ENCODE data around the gene SLC51B.
"Not testable (repeated sequence)": the region's sequence is repeated elsewhere in the genome, so short reads cannot be mapped to it uniquely, and the experiment has no call there.

SLC51B gene

DNA sequence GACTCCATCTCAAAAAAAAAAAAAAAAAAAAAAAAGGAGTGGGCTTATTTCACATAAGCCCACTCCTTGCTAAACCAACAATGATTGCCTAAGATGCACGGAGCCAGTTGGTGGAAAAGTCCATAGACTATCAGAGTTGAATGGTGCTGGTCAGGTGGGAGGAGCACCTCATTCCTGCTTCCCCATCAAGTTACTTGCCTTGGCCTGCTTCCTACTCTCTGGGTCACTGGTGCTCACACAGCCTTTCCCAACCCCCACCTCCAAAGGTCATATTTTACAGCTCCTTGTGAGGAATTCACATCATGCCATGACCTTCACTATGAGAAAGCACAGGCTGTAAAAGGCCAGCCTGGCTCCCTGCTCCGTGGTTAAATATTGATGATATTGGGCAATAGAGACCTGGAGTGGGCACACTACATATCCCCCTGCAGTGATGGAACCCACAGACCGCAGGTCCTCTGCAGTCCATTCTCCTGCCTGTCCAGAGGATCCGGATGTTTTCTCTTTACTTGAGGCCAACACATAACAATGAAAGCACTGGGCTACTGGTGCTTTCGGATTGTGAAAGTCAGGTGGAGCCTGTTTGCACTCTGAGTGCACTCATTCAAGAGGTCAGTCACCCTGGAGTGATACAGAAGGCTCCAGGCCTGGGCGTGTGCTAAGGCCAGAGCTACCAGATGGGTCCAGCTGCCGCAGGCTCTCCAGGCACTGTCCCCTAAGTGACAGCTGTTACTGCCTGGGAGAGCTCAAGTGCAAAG, at the start of gene SLC51B:
TSS of gene SLC51B (plus strand) at position 664 of the 758 bp plus-strand sequence. CDS start 4,618 bp downstream, outside the sequence.
- no peak for DNase-seq

DNA sequence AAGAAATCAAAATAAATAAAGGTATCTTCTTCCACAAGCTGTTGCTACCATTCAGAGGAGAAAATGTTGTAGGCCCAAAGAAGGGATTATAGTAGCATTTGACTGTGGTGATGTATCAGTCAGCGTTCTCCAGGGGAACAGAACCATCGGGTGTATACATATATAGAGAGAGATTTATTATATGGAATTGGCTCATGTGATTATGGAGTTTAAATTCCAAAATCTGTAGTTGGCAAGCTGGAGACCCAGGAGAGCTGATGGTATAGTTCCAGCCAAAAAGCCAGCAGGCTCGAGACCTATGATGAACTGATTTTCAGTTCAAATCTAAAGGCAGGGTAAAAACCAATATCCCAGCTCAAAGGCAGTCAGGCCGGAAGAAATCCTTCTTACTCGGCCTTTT, 48.1 kb upstream of the SLC51B start:
- no peak for DNase-seq

DNA sequence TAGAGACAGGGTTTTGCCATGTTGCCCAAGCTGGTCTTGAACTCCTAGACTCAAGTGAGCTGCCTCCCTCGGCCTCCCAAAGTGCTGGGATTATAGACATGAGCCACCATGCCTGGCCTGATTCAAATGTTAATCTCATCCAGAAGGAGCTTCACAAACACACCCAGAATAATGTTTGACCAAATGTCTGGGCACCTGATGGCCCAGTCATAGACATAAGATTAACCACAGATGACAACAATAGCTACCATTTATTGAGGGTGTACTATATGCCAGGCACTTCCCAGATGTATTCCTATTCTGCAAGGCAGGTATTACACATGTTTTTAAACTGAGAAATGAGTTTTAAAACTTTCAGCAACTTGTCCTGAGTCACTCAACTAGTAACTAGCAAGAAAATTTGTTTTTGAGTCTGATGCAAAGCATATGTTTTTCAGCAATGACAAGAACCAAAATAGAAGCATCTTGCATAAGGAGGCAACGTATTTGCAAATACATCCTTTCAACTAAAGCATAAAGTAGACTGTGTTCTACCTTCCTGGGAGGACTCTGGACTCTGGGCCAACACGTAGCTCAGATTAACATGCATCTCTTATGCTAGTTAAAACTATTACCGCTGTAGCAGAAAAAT, 47.3 kb upstream of the SLC51B start:
- DNase-seq, result no peak

DNA sequence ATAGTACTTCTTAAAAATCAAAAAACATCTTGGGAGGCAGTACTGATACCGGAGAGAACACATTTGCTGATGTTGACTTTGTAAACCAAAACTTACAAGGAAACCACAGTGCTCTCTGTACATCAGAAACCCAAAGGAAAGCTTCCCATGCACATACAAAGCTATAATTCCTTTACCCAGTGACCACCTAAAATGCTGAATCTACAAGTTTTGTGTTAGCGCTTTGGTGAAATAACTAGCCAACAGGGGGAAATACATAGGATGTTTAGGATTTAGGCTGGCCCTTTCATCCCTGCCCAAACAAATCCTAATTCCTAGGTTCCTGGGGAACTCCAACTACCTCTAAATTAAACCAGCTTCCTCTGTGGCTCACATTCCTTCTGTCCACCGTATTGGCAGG, 40.2 kb upstream of the SLC51B start:
- DNase-seq, result no peak

DNA sequence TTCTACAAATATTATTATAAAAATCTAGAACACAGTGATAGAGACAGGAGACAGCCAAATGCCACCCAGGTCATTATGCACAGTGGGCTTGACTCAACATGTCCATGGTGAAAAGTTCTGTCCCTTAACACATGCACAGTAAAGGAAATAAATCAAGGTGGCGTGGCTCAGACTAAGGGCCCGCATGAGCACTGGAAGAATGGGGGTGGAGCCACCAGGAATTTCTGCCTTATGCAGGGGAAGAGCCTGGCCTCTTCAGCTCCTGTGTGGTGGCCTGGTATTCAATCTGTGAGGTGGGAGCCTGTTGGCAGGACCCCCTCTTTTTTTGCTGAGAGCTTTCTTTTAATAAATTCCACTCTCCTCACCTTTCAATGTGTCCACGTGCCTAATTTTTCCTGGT, 38.3 kb upstream of the SLC51B start:
- DNase-seq, result no peak

DNA sequence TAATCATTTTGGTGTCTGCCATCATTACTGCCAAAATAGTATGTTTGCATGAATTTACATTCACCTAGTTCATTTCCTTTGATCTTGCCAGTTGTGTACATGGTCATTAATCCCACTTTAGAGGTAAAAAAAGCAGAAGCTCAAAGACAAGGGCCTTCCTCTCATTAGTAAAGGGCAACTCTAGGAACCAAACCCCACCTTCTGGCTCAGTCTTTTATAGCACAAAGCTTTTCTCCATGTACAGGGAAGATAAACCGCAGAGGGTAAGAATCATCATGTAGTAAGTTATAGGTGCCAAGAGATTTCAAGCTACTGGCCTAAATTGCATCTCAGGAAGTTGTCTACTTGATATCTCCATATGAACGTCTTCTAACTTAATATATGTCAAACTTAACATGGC, 36.2 kb upstream of the SLC51B start:
- no peak for DNase-seq

DNA sequence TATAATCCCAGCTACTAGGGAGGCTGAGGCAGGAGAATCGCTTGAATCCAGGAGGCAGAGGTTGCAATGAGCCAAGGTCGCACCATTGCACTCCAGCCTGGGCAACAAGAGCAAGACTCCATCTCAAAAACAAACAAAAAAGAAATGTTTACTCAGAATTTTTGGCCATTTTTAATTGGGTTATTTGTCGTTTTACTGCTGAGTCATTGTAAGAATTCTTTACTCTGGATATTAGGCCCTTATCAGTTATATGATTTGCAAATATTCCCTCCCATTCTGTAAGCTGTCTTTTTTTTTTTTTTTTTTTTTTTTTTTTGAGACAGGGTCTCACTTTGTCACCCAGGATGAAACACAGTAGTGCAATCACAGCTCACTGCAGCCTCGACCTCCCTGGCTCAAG, 34.0 kb upstream of the SLC51B start:
- not testable (repeated sequence) for DNase-seq

DNA sequence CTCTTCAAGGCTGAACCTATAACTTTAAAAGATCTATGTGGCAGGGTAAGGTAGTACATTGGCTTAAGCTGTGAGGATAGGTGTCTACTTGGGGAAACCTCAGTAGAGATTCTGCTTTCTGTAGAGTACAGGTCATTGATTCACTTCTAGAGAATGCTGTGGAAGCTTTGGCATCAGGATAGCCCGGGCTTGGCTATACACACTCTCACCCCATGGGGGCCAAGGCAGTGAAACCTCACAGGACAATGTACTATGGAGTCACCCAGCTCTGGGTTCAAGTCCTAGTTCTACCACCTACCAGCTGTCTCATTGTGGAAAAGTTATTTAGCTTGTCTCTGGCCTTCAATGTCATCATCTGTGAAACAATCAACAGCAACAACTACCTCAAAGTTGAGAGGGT, 24.8 kb upstream of the SLC51B start:
- DNase-seq, result no peak

DNA sequence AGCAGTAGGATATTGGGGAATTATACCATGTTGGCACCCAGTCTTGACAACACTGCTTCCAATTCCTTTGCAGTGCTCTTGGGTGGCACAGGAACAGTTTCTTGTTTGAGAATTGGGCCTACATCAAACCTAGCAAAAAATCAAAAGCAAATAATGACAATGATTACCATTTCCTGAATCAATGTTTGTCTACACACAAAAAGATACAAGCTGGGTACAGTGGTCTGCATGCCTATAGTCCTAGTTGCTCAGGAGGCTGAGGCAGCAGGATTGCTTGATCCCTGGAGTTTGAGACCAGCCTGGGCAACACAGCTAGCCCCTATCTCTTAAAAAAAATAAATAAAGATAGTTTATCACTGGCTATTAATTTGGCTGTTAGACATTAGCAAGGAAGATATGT, 23.7 kb upstream of the SLC51B start:
- DNase-seq, result no peak

DNA sequence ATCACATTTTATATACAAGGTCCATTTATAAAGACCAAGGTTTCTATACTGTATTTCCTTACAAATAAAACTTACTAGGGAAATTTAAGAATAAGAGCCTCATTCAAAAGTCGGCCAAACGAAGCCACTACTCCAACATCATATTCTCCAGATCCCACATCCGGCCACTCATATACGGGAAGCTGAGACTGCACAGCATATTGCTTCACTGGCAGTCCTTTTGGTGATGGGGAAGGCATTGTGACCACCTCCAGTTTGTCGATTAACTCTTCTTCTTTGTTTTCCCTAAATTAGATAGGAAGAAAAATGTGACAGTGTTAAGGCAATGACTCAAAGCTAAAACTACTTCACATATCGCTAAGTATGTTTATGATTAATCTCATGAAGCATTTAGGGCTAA, 18.4 kb upstream of the SLC51B start:
- DNase-seq, result no peak

DNA sequence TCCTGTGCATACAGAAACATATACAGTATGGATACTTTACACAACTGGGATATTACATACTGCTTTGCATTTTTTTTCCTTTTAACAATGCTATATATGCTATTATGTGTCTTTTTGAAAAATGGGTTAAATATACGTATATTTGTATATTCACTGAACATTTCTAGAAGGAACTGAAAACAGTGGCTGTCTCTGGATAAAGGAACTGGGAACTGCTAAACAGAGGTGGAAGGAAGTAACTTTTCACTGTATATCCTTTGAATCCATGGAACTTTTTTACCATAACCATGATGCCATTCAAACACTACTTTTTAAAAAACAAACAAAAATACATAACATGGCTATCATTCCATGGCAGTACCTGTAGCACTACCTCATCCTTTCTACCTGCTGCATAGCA, 17.6 kb upstream of the SLC51B start:
- no peak for DNase-seq

DNA sequence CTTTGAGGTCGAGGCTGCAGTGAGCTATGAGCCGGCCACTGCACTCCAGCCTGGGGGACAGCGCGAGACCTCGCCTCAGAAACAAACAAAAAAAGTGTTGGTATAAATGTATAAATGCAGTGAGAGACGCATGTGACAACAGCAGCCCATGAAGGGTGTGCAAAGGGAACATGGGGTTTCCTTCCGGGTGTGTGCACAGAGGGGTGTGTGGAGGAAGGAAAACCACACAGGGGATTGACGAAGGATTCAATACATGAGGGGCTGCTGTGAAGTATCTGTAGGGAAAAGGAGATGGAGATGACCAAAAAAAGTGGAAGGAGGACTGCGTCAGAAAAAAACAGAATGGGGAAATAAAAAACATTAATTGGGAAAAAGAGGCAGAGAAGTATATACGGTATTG, 16.8 kb upstream of the SLC51B start:
- DNase-seq, result no peak

DNA sequence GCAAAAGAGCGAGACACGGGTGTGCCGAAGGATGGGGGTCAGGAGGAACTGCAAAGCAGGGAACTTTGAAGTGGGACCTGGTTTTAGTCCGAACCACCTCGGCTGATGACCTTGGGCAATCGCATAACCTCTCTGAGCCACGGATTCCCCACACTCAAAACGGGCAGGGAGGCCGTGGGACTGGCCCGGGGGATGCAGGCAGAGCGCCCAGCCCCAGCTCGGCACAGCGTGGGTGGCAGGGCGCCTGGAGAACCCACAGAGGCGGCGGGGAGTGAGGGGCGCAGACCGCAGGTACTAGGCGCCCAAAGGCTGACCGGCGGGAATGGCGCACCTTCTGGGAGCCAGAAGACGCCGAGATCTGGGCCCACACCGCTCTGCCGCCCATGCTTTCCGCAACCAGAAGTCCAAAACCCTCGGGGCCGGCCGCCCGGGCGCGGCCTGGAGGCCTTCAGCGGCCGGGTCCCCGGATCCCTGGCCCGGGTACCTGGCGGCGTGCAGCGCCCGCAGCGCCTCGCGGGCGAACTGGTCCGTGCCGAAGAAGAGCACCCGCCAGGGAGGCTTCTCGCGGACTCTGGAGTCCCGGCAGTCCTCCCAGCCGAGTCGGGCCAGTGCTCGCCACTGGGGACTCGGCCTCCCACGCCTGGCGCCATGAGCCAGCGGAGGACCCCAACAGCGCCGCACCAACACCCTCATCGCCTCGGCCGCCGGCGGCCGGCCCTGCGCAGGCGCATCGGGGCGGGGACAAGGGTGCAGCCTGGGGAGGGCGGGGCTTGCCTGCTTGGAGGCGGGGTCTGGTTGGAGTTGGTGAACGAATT, 16.1 kb upstream of the SLC51B start, which contains the start of gene MTFMT:
TSS of gene MTFMT (minus strand) at position 719 of the 815 bp plus-strand sequence. CDS start at position 693, 26 bp downstream.
- DNase-seq, result peak; percentile 95

DNA sequence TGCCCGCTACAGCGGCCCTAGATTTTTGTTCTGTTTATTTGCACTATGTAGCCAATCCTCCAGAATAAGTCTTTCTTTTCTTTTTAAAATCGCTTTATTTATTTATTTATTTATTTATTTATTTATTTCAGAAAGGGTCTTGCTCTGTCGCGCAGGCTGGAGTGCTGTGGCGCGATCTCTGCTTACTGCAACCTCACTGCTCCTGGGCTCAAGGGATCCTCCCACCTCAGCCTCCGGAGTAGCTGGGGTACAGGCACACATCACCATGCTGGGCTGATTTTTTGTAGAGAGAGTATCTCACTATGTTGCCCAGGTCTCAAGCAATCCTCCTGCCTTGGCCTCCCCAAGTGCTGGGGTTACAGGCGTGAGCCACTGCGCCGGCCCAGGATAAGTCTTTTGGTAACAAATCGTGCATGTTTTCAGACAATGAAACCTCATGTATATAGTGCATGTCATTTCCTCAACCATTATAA, 15.4 kb upstream of the SLC51B start:
- DNase-seq, result no peak

DNA sequence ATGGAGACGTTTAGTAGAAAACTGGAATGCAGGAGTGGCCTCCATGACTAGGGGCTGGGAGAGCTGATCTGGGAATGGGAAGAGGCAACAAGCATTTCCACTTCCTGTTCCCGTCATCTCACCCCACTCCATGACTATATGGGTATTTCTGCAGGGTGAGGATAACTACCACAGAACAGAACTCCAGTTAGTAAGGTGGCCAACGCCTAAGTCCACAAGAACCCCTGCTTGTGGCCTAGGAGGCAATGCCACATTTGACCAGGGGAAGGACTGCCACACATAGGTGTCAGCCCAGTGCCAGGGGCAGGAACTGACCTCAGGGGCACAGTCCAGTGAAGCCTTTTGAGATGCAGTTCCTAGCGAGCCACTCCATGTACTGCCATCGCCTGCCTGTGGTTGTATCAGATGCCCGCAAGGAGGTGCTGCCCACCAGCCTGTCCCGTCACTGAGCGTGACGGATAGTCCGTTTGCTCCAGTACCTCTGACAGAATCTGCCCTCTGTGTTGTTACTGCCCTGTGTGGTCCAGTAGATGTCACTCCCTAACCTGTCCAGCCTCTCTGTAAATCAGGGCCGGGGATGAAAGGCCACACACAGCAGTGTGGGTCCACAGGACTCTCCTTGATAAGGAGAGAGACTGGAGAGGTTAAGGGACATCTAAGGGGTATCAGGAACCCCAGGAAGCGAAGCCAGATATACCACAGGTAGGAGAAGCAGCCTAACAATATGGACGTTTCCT, 12.2 kb upstream of the SLC51B start:
- peak; percentile 26 for DNase-seq

DNA sequence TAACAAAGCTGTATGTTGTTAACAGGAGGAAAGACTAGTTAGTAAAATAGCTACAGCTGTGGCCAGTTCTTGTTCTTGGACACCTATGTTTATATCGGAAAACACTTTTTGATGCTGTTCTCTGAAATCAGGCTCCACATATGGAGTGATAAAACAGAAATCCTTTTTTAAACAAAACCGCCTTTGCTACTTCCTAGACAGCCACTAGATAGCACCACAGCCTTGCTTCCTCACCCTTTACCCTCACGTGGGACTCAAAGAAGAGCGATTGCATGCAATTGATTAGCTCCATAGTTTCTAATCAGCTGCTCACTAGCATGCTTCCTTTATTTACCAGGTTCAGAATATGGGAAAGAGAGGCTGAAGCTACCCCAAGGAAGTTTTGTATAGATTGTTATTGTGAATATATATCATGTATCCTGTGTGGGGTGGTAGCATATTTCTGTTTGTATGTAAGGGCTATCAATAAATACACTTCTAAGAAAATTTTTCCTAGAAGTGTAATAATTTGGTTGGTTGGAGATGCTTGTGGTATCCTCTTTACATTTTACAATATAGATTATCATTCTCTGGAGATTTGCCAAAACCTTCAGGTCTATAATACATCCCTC, 11.4 kb upstream of the SLC51B start:
- no peak for DNase-seq

DNA sequence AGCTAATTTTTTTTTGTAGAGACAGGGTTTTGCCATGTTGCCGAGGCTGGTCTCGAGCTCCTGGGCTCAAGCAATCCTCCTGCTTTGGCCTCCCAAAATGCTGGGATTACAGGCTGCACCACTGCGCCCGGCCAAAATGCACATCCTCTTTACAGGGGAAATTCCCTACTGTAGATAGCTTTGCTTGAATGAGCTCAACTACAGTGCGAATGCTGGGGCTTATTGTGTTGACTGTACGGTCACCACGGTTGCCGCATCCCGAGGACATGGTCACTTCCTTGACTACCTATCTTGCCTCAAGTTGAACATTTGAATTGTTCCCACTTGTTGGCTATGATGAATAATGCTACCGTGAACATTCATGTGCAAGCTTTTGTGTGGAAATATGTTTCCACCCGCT, 10.5 kb upstream of the SLC51B start:
- no peak for DNase-seq

DNA sequence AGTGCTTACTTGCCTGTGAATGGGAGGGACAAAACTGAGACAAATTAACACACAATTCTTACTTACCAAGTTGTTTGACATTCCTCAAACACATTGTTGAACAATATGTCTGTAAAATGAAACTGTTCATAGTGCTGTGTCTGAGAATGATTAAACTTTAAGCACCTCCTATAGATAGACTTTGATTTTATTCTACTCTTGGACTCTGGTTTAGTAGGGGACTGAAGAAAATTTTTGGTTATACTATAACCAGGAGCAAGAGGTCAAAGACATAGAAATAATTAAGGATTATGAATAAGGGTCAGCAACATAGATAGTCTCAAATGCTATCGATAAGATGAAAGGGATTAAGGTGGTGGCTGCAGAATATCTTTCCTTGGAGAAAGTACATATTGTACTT, 7.9 kb upstream of the SLC51B start:
- DNase-seq, result no peak

DNA sequence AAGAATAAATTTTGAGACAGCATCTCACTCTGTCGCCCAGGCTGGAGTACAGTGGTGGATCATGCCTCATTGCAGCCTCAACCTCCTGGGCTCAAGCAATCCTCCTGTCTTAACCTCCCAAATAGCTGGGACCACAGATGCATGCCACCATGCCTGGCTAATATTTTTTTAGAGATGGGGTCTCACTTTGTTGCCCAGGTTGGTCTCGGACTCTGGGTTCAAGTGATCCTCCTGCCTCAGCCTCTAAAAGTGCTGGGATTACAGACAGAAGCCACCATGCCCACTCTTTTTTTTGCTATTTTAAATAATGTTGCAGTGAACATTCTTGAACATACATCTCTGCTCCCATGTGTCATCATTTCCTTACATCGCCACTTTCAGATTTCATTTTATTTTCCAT, 6.8 kb upstream of the SLC51B start:
- DNase-seq, result no peak

DNA sequence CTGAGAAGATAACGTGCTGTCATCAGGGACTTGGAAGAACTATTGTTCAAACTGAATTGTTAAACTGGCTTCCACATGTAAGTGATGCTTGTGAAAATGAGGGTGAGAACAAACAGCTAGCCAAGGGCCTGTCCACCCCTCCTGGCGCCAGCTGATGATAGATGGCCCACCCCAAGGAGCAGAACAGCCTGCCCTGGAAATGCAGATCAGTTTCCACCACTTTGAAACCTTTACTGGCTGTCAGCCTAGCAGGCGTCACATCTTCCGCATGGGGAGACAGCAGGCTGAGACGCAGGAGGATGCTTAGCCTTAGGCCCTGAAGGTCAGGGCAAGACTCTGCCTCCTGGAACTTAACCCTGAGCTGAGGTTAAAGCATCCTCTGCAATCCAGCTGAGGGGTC, 6.4 kb upstream of the SLC51B start:
- DNase-seq, result no peak

DNA sequence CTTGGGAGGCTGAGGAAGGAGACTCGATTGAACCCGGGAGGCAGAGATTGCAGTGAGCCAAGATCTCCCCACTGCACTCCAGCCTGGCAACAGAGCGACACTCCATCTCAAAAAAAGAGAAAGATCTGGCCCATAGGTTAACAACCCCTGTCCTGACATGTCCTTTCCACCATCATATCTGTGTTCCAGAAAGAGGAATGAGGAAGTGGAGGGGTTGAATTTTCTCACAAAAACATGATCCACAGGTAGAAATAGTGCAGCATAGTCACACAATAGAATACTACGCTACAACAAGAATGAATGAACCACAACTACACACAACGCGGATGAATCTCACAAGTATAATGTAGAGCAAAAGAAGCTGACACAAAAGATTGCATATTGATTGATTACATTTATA, 4.7 kb upstream of the SLC51B start:
- DNase-seq, result no peak

DNA sequence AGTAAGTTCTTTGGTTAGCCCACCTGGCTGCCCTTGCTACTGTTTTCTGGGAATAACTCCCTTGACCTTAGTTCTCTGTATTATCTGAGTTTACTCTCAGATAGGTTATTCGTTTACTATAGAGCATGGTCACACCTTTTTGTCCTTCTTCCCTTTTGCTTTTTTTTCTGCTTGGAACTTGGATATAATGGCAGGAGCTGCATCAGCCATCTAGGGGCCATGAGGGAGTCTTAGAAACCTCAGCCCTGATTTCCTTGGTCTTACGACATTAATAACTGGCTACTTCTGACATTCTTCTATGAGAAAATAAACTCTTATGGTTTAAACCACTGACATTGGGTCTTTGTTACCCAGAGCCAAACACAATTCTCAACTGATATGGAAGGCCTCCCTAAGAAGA, 3.4 kb upstream of the SLC51B start:
- no peak for DNase-seq

All from activated gamma-delta T cell treated with Interleukin-2 at 50 U/mL for 16 hours (primary cell).